GM13977 (cell line): ENCODE measurements around the gene FAM181B.

Experiments used
- DNase-seq: peaks from one replicate; pipeline ENCODE4 v3.0.0; 2012; ENCODE audit warnings: low spot score
- in situ Hi-C: fragments of 300-500 bp; cut with MboI; formaldehyde crosslinking; loops from one replicate; pipeline ENCODE4 v1.12.0; 2022; ENCODE audit warnings: low sequenced_read_pairs, low pct_unique_long_range_greater_than_20kb, mixed read lengths, inconsistent platforms; ENCODE audit not compliant: unreplicated experiment
- TF ChIP-seq, protein P1 (sequence below): IDR thresholded peaks from 2 replicates; pipeline ENCODE4 v1.5.1; 2012; ENCODE audit warnings: mild to moderate bottlenecking, control low read depth; ENCODE audit not compliant: insufficient read depth; ENCODE audit errors: extremely low read depth, missing control alignments

Gene FAM181B

DNA sequence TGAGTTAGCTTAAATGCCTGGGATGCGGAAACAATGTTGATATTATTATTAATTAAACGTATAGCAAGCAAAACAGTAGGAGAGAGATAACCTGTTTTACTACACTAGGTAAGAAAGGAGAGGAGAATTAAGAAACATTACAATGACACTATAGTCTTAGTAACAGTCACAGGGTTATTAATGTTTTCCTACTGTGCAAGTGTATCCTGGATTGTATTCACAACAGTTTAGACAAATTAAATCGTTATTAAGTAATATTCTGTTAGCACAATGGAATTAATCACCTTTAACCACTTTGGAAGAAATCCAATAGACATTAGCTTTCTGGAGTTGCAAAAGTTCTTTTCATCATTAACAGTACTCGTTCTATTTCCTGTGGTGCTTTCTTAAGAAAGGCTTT, 3.4 kb downstream of the FAM181B start:
- no peak for DNase-seq
- in situ Hi-C loops: no loop called here
- TF ChIP-seq, protein P1, sequence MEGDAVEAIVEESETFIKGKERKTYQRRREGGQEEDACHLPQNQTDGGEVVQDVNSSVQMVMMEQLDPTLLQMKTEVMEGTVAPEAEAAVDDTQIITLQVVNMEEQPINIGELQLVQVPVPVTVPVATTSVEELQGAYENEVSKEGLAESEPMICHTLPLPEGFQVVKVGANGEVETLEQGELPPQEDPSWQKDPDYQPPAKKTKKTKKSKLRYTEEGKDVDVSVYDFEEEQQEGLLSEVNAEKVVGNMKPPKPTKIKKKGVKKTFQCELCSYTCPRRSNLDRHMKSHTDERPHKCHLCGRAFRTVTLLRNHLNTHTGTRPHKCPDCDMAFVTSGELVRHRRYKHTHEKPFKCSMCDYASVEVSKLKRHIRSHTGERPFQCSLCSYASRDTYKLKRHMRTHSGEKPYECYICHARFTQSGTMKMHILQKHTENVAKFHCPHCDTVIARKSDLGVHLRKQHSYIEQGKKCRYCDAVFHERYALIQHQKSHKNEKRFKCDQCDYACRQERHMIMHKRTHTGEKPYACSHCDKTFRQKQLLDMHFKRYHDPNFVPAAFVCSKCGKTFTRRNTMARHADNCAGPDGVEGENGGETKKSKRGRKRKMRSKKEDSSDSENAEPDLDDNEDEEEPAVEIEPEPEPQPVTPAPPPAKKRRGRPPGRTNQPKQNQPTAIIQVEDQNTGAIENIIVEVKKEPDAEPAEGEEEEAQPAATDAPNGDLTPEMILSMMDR: no peak

DNA sequence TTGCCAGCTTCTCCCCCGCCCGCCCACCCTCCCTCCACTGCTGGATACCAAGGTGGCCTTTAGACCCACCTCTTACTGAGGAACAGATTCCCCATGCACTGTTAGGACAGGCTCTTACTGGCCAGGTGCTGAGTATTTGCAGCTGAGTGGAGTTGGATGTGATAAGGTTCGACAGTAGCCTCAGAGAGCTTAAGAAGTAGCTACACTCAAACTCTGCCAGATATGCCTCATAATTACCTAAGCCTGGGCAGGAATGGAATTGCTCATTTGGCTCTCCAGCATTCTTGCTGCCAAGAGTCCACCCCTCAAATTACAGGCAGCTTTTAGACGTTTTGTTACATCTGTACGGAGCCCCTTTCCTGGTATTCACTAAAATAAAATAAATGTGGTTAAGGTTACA, 9.6 kb downstream of the FAM181B start:
- DNase-seq: no peak
- TF ChIP-seq, protein P1: no peak
- in situ Hi-C loops: loop anchor here (25.0 kb wide), 1 partner anchor 1088 kb away; no protein-coding TSS in a partner anchor

DNA sequence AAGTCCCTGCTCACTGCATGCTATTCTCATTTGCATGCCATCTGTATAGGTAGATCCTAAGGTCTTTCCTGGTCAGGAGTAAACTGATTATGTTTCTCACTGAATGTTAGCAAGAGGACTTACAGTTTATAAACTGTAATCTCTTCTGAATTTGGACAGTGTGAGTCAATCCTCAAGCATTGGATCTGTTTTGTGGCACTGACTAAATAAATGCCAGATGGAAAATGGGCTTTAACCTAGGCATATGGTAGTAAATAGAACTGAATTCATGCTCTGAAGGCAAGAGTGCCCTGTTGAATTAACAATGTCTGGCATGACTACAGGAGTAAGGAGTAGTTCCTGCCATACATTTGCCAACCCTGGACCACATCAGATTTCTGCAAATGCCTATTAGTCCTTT, 11.4 kb downstream of the FAM181B start:
- in situ Hi-C loops: loop anchor here (25.0 kb wide), 1 partner anchor 1090 kb away; no protein-coding TSS in a partner anchor
- TF ChIP-seq, protein P1: no peak

GRCh38 chr11:82720267-82721065, 13.2 kb downstream of the FAM181B start:
- in situ Hi-C loops: loop anchor here (25.0 kb wide), 1 partner anchor 1092 kb away; no protein-coding TSS in a partner anchor
- DNase-seq: no peak
- TF ChIP-seq, protein P1: no peak

More for the DNA sequence above, 11.4 kb downstream of the FAM181B start:
- no peak for DNase-seq

- DNase-seq: no peak
- TF ChIP-seq, protein P1: no peak
- in situ Hi-C loops: loop anchor here (25.0 kb wide), 1 partner anchor 1093 kb away; no protein-coding TSS in a partner anchor
Measured at GRCh38 chr11:82719361-82720105, 14.1 kb downstream of the FAM181B start.

- DNase-seq: no peak
- in situ Hi-C loops: loop anchor here (25.0 kb wide), 1 partner anchor 1093 kb away; no protein-coding TSS in a partner anchor
- TF ChIP-seq, protein P1: no peak
Measured at GRCh38 chr11:82718821-82719220, 14.8 kb downstream of the FAM181B start.
